AG10803 (cell line): ENCODE results near the gene MAN1C1.
A peak's percentile ranks its signal among the peaks of the same experiment; 100 is the strongest.

Experiments
- DNase-seq: peaks from one replicate; pipeline ENCODE4 v3.0.0; 2010; ENCODE audit warnings: low read depth
- H3K4me3 ChIP-seq: 2 replicates; pipeline ENCODE4 v1.5.1; 2011; ENCODE audit warnings: mild to moderate bottlenecking, low read length, control low read depth
- CTCF ChIP-seq: conservative IDR thresholded peaks from 2 replicates; pipeline ENCODE4 v1.5.1; 2011; ENCODE audit warnings: mild to moderate bottlenecking, low read length, control low read depth, inconsistent platforms

Gene MAN1C1

GRCh38 chr1:25571522-25571970, 45.0 kb upstream of the MAN1C1 start:
- no peak overlapping the region for H3K4me3 ChIP-seq
- no peak for TF ChIP-seq CTCF
- DNase-seq, result no peak

GRCh38 chr1:25572107-25572506, 44.5 kb upstream of the MAN1C1 start:
- no peak for DNase-seq
- no peak overlapping the region for H3K4me3 ChIP-seq
- no peak for TF ChIP-seq CTCF

- TF ChIP-seq CTCF, result peak; percentile 77
Measured at GRCh38 chr1:25572708-25573590, 43.6 kb upstream of the MAN1C1 start.

GRCh38 chr1:25573591-25573930, 43.0 kb upstream of the MAN1C1 start:
- no peak for DNase-seq
- TF ChIP-seq CTCF, result no peak
- H3K4me3 ChIP-seq, result no peak overlapping the region

More at GRCh38 chr1:25572708-25573590, 43.6 kb upstream of the MAN1C1 start:
- peak; percentile 44 for DNase-seq
- no peak overlapping the region for H3K4me3 ChIP-seq

GRCh38 chr1:25573961-25574360, 42.6 kb upstream of the MAN1C1 start:
- no peak overlapping the region for H3K4me3 ChIP-seq
- DNase-seq, result no peak
- no peak for TF ChIP-seq CTCF

GRCh38 chr1:25575191-25575590, 41.4 kb upstream of the MAN1C1 start:
- no peak for TF ChIP-seq CTCF
- H3K4me3 ChIP-seq, result no peak overlapping the region
- no peak for DNase-seq

- TF ChIP-seq CTCF, result no peak
- no peak overlapping the region for H3K4me3 ChIP-seq
- no peak for DNase-seq
Measured at GRCh38 chr1:25576459-25577133, 40.0 kb upstream of the MAN1C1 start.
